GM21786 (cell line): ENCODE data around the gene SLC28A1.
"Not testable (repeated sequence)": the region's sequence is repeated elsewhere in the genome, so short reads cannot be mapped to it uniquely, and the experiment has no call there.

Experiments
- ATAC-seq: cut with Tn5 transposase; IDR thresholded peaks from one replicate; pipeline ENCODE4 v1.9.1; 2021; ENCODE audit not compliant: unreplicated experiment

The SLC28A1 gene

DNA sequence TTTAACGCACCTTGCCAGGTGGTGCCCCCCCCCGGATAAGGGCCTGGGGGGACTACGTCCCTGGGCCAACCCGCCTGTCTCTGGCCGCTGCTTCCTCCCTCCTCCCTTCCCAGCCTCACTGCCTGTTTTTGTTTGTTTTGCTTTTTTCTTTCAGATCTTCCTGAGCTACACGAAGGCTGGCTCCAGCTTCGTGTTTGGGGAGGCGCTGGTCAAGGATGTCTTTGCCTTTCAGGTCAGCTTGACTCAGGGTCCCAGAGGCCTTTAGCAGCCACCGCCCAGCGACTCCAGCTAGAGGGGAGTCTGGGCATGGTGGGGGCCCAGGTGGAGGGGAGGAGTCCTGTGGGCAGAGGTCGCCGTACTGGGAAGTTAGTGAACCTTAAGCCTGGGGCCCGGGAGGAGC lies 24.1 kb downstream of the SLC28A1 start:
- ATAC-seq, result no peak

DNA sequence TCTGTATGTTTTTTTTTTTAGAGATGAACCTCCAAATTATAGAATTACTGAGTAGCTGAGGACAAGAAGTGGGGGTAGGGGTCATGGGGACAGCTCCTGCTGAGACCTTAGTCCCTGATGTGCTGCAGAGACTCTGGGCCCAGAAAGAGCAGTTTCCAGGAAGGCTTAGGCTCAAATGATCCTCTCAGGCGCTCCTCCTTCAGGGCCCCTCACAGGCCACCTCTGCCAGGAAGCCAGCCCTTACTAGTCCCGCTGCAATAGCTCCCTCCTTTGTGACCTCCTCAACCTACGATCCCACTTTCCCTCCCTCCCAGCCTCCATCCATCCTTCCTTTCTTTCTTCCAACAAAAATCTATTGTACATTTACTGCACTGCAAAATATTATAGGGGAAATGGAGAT lies 24.6 kb downstream of the SLC28A1 start:
- ATAC-seq, result no peak

GRCh38 chr15:84909782-84910181 lies 25.3 kb downstream of the SLC28A1 start:
- ATAC-seq, result no peak

DNA sequence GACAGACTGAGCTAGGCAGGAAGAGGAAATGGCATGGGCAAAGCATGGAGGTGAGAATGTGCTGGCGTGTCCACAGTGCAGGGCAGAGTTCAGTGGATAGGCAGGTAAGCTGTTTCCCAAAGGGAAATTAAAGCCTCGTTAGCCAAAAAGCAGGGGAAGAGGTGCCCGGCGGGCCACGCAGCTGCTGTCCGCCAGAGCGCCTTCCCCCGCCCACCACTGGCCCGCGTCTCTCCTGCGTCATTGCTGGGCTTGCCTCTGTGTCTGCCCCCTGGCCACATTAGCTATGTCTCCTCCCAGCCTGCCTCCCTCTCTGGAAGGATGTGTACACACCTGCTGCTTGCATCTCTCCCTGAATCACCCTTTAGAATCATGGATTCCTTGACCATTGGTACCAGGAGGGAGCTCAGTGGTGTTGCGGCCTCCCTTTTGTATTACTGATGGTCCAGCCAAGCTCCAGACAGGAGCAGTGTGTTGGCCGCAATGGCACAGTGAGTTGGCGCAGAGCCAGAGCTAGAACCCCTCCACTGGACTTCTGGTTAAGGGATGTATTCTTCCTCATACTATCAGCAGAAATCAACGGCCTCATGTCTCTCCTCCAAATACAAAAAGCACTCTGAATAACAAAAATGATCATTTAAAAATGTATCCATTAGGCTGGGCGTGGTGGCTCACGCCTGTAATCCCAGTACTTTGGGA lies 26.6 kb downstream of the SLC28A1 start:
- ATAC-seq, result no peak

GRCh38 chr15:84911879-84912660 lies 27.6 kb downstream of the SLC28A1 start:
- ATAC-seq, result no peak

- ATAC-seq, result no peak
Measured at GRCh38 chr15:84913360-84913723, 28.9 kb downstream of the SLC28A1 start.

DNA sequence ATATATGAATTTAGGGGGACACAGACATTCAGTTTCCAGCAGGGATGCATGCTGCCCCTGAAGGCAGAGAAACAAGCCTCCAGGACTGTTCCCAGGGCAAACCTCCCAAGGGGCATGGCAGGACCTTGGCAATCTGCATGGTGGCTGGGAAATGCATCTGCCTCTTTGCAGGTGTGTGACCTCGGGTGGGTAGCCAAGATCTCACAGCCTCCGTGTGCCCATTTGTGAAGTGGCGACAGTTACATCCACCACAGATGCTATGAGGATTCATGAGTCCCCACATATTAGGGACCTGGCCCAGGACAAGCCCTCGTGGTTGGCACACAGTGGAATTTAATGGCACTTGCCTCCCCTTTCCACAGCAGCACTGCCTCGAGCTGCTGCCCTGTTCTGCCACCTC lies 29.9 kb downstream of the SLC28A1 start:
- no peak for ATAC-seq

- peak; percentile 98 for ATAC-seq
Measured at GRCh38 chr15:84914909-84915605, 30.6 kb downstream of the SLC28A1 start.

- no peak for ATAC-seq
Measured at GRCh38 chr15:84915606-84915958, 31.1 kb downstream of the SLC28A1 start.

DNA sequence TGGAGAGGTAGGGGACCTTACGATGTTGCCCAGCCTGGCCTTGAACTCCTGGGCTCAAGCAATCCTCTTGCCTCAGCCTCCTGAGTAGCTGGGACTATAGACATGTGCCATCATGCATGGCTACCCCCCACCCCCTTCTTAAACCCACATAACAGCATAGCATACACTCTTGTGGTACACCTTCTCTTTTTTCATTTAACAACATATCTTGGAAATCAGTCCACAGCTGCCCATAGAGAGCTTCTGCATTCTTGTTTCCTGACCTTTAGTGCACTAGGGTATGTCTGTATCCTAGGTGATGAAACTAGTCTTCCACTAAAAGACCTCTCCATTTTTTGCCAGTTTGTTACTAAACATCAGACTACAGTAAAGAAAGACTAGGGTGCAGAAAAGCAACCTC lies 33.0 kb downstream of the SLC28A1 start:
- no peak for ATAC-seq

- ATAC-seq, result no peak
Measured at GRCh38 chr15:84919106-84919667, 34.7 kb downstream of the SLC28A1 start.

DNA sequence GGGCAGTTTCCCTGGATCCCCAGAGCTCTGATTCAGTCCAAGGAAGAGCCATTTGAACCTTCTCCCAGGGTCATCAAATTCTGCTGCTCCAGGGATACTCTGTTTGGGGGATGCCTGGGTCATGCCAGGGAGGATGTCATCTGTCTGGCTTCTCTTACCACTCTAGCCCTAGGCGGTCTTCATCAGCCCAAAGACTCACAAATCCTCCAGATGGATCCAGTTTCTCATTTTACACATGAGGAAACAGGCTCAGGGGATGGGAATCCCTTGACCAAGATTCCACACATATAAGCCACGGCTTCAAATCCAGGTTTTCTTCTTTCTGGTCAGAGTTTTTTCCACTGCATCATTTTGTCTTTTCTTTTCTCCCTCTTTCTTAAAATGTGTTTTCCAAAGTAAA lies 36.7 kb downstream of the SLC28A1 start:
- ATAC-seq, result no peak

DNA sequence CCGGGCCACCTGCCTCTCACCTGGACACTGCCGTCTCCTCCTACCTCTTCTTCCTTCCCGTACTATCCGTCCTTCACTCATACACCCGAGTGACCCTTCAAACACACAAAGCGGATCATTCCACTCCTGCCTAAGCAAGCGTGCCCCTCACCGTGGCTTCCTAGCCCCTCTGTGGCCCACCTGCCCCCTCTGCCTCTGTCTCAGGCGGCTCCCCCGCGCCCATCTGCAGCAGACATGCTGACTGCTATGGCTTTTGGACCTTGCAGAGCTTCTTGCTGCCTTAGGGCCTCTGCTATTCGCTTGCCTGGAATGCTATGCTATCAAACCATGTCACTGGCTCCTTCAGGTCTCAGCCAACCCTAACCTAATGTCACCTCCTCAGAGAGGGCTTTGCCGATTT lies 38.1 kb downstream of the SLC28A1 start:
- ATAC-seq, result no peak

DNA sequence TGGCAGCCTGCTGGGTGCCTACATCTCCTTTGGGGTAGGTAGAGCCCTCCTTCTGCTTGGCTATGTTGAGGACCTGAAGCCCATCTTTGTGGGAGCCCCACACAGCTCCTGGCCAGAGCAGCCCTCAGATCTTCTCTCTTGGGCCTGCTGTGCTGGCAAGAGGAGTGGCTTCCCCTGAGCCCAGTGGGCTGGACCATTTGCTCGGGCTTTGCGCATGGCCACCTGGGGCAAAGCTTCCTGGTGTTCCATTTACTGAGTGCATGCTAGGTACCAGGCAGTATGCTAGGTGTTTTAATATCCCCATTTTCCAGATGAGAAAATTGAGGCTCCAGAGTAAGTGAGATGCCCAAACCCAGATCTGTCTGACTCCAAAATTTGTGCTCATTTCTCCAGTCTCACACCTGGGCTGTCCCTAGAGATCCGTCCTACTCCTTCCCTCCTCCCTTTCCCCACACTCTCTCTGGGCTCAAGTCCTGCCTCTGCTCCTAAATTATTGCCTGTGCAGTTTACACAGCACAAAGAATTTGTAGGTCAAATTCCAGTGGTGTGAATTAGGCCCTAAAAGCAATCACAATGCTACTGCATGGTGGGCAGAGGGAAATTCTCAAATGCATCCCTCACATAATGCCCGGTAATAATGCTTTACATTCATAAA lies 39.7 kb downstream of the SLC28A1 start:
- no peak for ATAC-seq

GRCh38 chr15:84924821-84925569 lies 40.5 kb downstream of the SLC28A1 start:
- not testable (repeated sequence) for ATAC-seq

DNA sequence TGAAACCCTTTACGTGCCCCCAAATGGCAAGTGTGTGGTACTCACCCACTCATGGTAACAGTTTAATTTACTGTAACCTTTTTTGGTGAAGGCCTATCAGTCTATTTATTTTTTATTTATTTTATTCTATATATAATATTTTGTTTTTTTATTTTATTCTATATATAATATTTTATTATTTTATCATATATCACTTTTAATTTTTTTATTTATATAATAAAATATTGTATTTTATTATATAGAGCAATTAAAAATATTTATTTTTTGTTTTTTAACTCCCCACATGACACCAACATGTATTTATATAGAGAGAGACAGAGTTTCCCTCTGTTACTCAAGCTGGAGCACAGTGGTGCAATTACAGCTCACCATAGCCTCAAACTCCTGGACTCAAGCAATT lies 41.4 kb downstream of the SLC28A1 start:
- ATAC-seq, result no peak

DNA sequence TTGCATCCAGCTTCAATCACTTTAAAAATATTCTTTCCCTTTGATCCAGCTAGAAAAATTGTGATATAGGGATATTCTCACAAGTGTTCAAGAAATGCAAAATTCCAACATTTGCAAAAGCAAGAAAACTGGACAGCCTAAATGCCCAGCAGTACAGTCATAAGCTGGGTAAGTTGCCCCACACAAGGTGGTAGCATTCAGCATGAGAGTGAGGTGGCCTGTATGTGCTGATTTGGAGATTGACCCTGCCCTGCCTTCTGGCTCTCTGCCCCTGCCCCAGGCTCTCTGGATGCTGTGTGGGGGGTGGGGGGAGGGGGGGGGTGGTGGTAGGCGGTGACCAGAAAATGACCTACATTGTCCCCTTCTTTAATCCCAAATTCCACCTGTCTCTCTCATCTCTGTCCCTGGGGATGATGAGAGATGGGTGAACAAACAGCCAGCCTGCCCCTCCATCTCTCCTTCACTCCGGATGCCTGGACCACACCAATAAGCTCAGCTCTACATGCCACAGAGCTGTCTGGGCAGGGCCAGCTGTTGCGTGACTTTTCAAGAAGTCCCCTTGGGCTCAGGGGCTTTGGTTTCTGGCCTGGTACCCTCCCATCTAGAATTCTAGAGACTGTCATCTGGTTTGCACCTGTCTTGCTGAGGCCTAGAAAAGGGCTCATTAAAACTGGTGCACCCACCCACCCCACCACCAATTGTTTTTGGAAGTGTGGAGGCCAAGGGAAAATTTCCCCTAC lies 42.2 kb downstream of the SLC28A1 start:
- ATAC-seq, result no peak

DNA sequence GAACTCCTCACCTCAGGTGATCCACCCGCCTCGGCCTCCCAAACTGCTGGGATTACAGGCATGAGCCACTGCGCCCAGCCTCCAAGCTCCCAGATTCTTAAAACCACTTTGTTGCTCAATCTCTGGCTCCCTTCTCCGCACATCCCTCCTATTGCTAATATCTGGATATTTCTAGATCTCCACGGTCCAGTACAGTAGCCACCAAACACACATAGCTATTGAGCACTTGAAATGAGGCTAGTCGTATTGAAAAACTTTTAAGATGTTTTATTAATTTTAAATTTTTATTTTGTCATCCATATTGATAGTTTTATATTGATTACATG lies 44.3 kb downstream of the SLC28A1 start:
- ATAC-seq, result no peak

GRCh38 chr15:84929795-84930603 lies 45.5 kb downstream of the SLC28A1 start:
- no peak for ATAC-seq
